ENCODE data around the gene GLRX5.

- TF ChIP-seq EP300 (IDR thresholded peaks at IDR 0.05): no peak
- no peak for TF ChIP-seq CTCF (IDR thresholded peaks at IDR 0.05)
- TF ChIP-seq POLR2A (IDR thresholded peaks at IDR 0.05): no peak
These were observed 574 bp downstream of the GLRX5 start for GRCh38 chr14:95535226-95536021.
